ENCODE measurements around the gene DLGAP4.
A peak's percentile ranks its signal among the peaks of the same experiment; 100 is the strongest.

The DLGAP4 gene

GRCh38 chr20:36435592-36436541, 129.7 kb downstream of the DLGAP4 start:
- TF ChIP-seq CTCF (conservative IDR thresholded peaks at IDR 0.05): peak; percentile 32; the same call in 1 of the 2 replicates
- H3K27ac ChIP-seq: peak overlapping the region; percentile 58

GRCh38 chr20:36439040-36439730, 133.0 kb downstream of the DLGAP4 start:
- H3K27ac ChIP-seq: no peak overlapping the region
- peak; percentile 96 for TF ChIP-seq CTCF (conservative IDR thresholded peaks at IDR 0.05)

GRCh38 chr20:36439731-36440072, 133.6 kb downstream of the DLGAP4 start:
- H3K27ac ChIP-seq: peak overlapping the region; percentile 90; the same call in 1 of the 2 replicates

GRCh38 chr20:36440370-36441026, 134.4 kb downstream of the DLGAP4 start:
- no peak for TF ChIP-seq CTCF (conservative IDR thresholded peaks at IDR 0.05)

More at GRCh38 chr20:36439731-36440072, 133.6 kb downstream of the DLGAP4 start:
- peak; percentile 30 for TF ChIP-seq CTCF (conservative IDR thresholded peaks at IDR 0.05)

GRCh38 chr20:36441027-36441414, 134.9 kb downstream of the DLGAP4 start:
- TF ChIP-seq CTCF (conservative IDR thresholded peaks at IDR 0.05): no peak
- peak overlapping the region; percentile 90 for H3K27ac ChIP-seq

More at GRCh38 chr20:36440370-36441026, 134.4 kb downstream of the DLGAP4 start:
- H3K27ac ChIP-seq: peak overlapping the region; percentile 90

GRCh38 chr20:36441416-36441815, 135.3 kb downstream of the DLGAP4 start:
- H3K27ac ChIP-seq: peak overlapping the region; percentile 90
- no peak for TF ChIP-seq CTCF (conservative IDR thresholded peaks at IDR 0.05)

- TF ChIP-seq CTCF (conservative IDR thresholded peaks at IDR 0.05): no peak
- peak overlapping the region; percentile 93; the same call in 1 of the 2 replicates for H3K27ac ChIP-seq
Observed at GRCh38 chr20:36445847-36446246, 139.7 kb downstream of the DLGAP4 start.
